ENCODE data around the gene EFCC1.

DNA sequence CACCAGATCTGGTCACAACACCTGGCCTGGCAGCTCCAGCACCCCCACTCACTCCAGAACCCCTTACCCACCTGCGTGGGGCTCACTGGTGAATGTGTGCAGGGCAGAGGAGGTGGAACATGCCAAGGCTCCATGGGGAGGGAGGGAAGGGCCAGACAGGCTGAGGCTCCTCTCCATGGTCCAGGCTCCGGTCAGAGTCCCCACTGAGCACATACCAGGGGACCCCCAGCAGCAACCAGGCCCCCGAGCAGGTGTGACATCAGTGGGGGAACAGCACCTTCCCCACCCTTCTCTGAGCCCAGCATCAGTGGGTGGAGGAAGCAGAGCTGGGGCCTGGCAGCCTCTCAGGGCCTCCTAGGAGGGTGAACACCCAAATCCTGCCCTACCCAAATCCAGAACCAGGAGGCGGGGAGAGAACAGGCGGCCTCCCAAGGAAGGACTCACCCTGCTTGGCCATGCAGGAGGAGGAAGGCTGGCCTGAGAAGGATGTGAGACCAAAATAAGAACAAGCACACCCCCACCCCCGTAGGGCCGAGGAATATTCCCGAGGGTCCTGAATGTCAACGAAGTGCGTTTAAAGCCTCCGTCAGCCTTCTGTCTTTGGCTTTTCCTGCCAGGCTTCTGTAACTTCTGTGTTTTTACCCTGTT, 58.3 kb downstream of the EFCC1 start:
- TF ChIP-seq EP300 (IDR thresholded peaks at IDR 0.05) (no peak), CTCF (IDR thresholded peaks at IDR 0.05) (no peak), POLR2A (IDR thresholded peaks at IDR 0.05) (no peak)

Data from sigmoid colon (tissue), 4 donors.